Right atrium auricular region (tissue), 2 donors: ENCODE data around the gene ARHGAP29. TPM values are rescaled to one million over a fixed set of nuclear protein-coding genes. Genes with fewer than 3 reads are reported as not detected.
A peak's percentile ranks its signal among the peaks of the same experiment; 100 is the strongest.

Source experiments
- DNase-seq: peaks from one replicate; pipeline ENCODE4 v3.0.0-alpha.2; 2019; ENCODE audit warnings: low spot score
- H3K27ac ChIP-seq, 2 donors: fragments of 200-600 bp; sonication (generic); 1 replicate in 1 of 2; 2 replicates in 1 of 2; pipeline ENCODE4 v1.5.1; 2016 to 2019
- H3K27me3 ChIP-seq, 2 donors: fragments of 200-600 bp; sonication (generic); one replicate each; pipeline versions ENCODE4 v1.5.1 to v1.6.0; 2017 to 2019
- H3K36me3 ChIP-seq: fragments of 200-600 bp; sonication (generic); one replicate; pipeline ENCODE4 v1.5.1; 2016
- H3K4me1 ChIP-seq, 2 donors: fragments of 200-600 bp; sonication (generic); one replicate each; pipeline versions ENCODE4 v1.5.1 to v1.6.0; 2017 to 2019
- H3K4me3 ChIP-seq, 2 donors: fragments of 200-600 bp; sonication (generic); 1 replicate in 1 of 2; 2 replicates in 1 of 2; pipeline ENCODE4 v1.5.1; 2017 to 2019; ENCODE audit warnings: mild to moderate bottlenecking in 1 of 2, moderate library complexity in 1 of 2
- H3K9me3 ChIP-seq, 2 donors: fragments of 200-600 bp; sonication (generic); one replicate each; pipeline ENCODE4 v1.5.1; 2019
- total RNA-seq, 2 donors: library from RNA; depleted of rRNA; stranded (reverse); fragments of >200 nt; gene quantifications; one replicate each; pipeline ENCODE4 v1.1.0, GENCODE V29; 2016
- TF ChIP-seq, protein P1 (sequence below), 2 donors: fragments of 200-600 bp; sonication (generic); IDR thresholded peaks; one replicate each; pipeline ENCODE4 v1.5.1; 2019; ENCODE audit warnings: antibody characterized with exemption in 2 of 2

The ARHGAP29 gene
- total RNA-seq, 2 donors from 2014 or later: 25.8 to 29.9 TPM

- no peaks in the 10 kb centered on the region for H3K27me3 ChIP-seq
- no peaks in the 10 kb centered on the region for H3K36me3 ChIP-seq
- H3K4me3 ChIP-seq: no peak overlapping the region
- H3K27ac ChIP-seq: peak overlapping the region; percentile 35 to 36
- TF ChIP-seq, protein P1, sequence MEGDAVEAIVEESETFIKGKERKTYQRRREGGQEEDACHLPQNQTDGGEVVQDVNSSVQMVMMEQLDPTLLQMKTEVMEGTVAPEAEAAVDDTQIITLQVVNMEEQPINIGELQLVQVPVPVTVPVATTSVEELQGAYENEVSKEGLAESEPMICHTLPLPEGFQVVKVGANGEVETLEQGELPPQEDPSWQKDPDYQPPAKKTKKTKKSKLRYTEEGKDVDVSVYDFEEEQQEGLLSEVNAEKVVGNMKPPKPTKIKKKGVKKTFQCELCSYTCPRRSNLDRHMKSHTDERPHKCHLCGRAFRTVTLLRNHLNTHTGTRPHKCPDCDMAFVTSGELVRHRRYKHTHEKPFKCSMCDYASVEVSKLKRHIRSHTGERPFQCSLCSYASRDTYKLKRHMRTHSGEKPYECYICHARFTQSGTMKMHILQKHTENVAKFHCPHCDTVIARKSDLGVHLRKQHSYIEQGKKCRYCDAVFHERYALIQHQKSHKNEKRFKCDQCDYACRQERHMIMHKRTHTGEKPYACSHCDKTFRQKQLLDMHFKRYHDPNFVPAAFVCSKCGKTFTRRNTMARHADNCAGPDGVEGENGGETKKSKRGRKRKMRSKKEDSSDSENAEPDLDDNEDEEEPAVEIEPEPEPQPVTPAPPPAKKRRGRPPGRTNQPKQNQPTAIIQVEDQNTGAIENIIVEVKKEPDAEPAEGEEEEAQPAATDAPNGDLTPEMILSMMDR (IDR thresholded peaks at IDR 0.05): no peak
- peaks cover 0 to 30% of the 10 kb centered on the region in 2 donors for H3K4me1 ChIP-seq
- H3K9me3 ChIP-seq: no peaks in the 10 kb centered on the region
- no peak for DNase-seq
These were observed 19.1 kb downstream of the ARHGAP29 start for GRCh38 chr1:94218332-94218731.

GRCh38 chr1:94215955-94216354 lies 21.4 kb downstream of the ARHGAP29 start:
- H3K9me3 ChIP-seq: no peaks in the 10 kb centered on the region
- no peak overlapping the region for H3K27ac ChIP-seq
- H3K36me3 ChIP-seq: no peaks in the 10 kb centered on the region
- TF ChIP-seq, protein P1 (IDR thresholded peaks at IDR 0.05): no peak
- peaks cover 0 to 25% of the 10 kb centered on the region in 2 donors for H3K4me1 ChIP-seq
- H3K4me3 ChIP-seq: no peak overlapping the region
- H3K27me3 ChIP-seq: no peaks in the 10 kb centered on the region
- no peak for DNase-seq

GRCh38 chr1:94209982-94210381 lies 27.4 kb downstream of the ARHGAP29 start:
- H3K27me3 ChIP-seq: no peaks in the 10 kb centered on the region
- DNase-seq: no peak
- no peaks in the 10 kb centered on the region for H3K4me1 ChIP-seq
- no peak overlapping the region for H3K4me3 ChIP-seq
- TF ChIP-seq, protein P1 (IDR thresholded peaks at IDR 0.05): no peak
- H3K9me3 ChIP-seq: peaks cover 0 to 5% of the 10 kb centered on the region in 2 donors
- peaks cover 10% of the 10 kb centered on the region for H3K36me3 ChIP-seq
- no peak overlapping the region for H3K27ac ChIP-seq

DNA sequence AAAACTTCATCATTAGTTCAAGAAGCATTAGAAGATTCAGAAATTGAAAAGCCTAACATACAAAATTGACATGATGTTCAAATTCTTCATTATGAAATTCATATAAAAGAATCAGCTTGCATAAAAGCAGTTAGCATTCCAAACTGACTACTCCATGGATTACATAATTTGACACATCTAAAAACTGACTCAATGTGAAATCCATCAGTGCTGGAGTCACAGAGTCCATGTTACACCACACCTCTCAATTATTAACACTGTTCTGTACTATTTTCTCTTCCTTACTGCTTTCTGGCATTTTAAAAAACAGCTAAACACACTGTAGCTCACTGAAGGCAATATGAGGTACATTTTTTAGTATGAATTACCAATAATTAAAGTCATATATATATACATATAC lies 28.0 kb downstream of the ARHGAP29 start:
- H3K36me3 ChIP-seq: peaks cover 15% of the 10 kb centered on the region
- no peaks in the 10 kb centered on the region for H3K4me1 ChIP-seq
- peaks cover 0 to 5% of the 10 kb centered on the region in 2 donors for H3K9me3 ChIP-seq
- no peak overlapping the region for H3K4me3 ChIP-seq
- TF ChIP-seq, protein P1 (IDR thresholded peaks at IDR 0.05): no peak
- no peaks in the 10 kb centered on the region for H3K27me3 ChIP-seq
- no peak for DNase-seq
- no peak overlapping the region for H3K27ac ChIP-seq

GRCh38 chr1:94207695-94208094 lies 29.7 kb downstream of the ARHGAP29 start:
- Histone ChIP-seq H3K27ac (no peak overlapping the region), H3K36me3 (peaks cover 31% of the 10 kb centered on the region), H3K4me1 (no peaks in the 10 kb centered on the region), H3K27me3 (no peaks in the 10 kb centered on the region), H3K4me3 (no peak overlapping the region), H3K9me3 (peaks cover 0 to 5% of the 10 kb centered on the region in 2 donors)
- TF ChIP-seq, protein P1 (IDR thresholded peaks at IDR 0.05): no peak
- DNase-seq: no peak

- TF ChIP-seq, protein P1 (IDR thresholded peaks at IDR 0.05): no peak
- H3K36me3 ChIP-seq: peaks cover 49% of the 10 kb centered on the region
- H3K27me3 ChIP-seq: no peaks in the 10 kb centered on the region
- H3K4me1 ChIP-seq: no peaks in the 10 kb centered on the region
- peaks cover 0 to 5% of the 10 kb centered on the region in 2 donors for H3K9me3 ChIP-seq
- H3K27ac ChIP-seq: no peak overlapping the region
- no peak for DNase-seq
- H3K4me3 ChIP-seq: no peak overlapping the region
These were observed 31.7 kb downstream of the ARHGAP29 start for GRCh38 chr1:94205639-94206038.
